Central memory CD8-positive, alpha-beta T cell (primary cell): ENCODE measurements around the gene LCE1B.

Experiments used
- ATAC-seq: fragments of 150-1000 bp; cut with Tn5 transposase; replicated peaks from 2 replicates; pipeline ENCODE4 v1.10.0; 2022; ENCODE audit warnings: mild to moderate bottlenecking, moderate FRiP score, moderate number of reproducible peaks; ENCODE audit not compliant: poor library complexity, severe bottlenecking; ENCODE audit errors: extremely low read depth
- DNase-seq, 2 donors: peaks; one replicate each; pipeline ENCODE4 v3.0.0; 2021; ENCODE audit warnings: low spot score in 2 of 2
- H3K27ac Mint-ChIP-seq: one replicate; pipeline ENCODE4 v1.8.0; 2022; ENCODE audit warnings: low read depth, mild to moderate bottlenecking, moderate library complexity, mixed read lengths
- H3K27me3 Mint-ChIP-seq: one replicate; pipeline ENCODE4 v1.8.0; 2022; ENCODE audit warnings: mixed read lengths
- H3K36me3 Mint-ChIP-seq: one replicate; pipeline ENCODE4 v1.8.0; 2022; ENCODE audit warnings: mild to moderate bottlenecking, moderate library complexity, mixed read lengths; ENCODE audit not compliant: insufficient read depth
- H3K4me1 Mint-ChIP-seq: one replicate; pipeline ENCODE4 v1.8.0; 2022; ENCODE audit warnings: mixed read lengths
- H3K4me3 Mint-ChIP-seq: one replicate; pipeline ENCODE4 v1.8.0; 2022; ENCODE audit warnings: mild to moderate bottlenecking, moderate library complexity, mixed read lengths
- H3K9me3 Mint-ChIP-seq: one replicate; pipeline ENCODE4 v1.8.0; 2022; ENCODE audit warnings: mixed read lengths

The LCE1B gene, protein sequence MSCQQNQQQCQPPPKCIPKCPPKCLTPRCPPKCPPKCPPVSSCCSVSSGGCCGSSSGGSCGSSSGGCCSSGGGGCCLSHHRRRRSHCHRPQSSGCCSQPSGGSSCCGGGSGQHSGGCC

DNA sequence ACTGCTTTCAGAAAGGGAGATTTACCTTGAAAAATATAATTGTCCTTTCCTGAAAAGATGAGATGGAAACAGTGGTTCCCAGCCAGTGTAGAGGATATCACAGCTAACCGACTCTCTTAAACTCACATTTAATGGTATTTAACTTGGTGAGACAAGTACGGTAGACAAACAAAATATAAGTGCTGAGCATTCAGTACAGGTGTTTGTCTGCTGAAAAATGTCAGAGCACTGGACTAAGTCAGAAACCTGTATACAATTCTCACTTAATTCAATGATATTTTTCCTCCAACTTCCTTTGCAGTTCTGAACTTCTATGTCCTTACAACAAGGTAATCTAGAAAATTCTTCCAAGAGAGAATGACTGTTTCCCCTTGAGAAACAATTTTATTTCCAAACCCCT, at the start of gene LCE1B:
LCE1B (plus strand) TSS at position 301 of the 400 bp plus-strand sequence. CDS start 476 bp downstream, outside the sequence.
- no peak within 1 kb of the TSS for H3K27ac Mint-ChIP-seq
- no peaks in the 10 kb centered on the region for H3K9me3 Mint-ChIP-seq
- no peak for ATAC-seq
- H3K4me1 Mint-ChIP-seq = no peaks in the 10 kb centered on the region
- H3K27me3 Mint-ChIP-seq = peaks cover 67% of the 10 kb centered on the region
- no peaks in the 10 kb centered on the region for H3K36me3 Mint-ChIP-seq
- H3K4me3 Mint-ChIP-seq = no peak within 1 kb of the TSS
- no peak for DNase-seq

DNA sequence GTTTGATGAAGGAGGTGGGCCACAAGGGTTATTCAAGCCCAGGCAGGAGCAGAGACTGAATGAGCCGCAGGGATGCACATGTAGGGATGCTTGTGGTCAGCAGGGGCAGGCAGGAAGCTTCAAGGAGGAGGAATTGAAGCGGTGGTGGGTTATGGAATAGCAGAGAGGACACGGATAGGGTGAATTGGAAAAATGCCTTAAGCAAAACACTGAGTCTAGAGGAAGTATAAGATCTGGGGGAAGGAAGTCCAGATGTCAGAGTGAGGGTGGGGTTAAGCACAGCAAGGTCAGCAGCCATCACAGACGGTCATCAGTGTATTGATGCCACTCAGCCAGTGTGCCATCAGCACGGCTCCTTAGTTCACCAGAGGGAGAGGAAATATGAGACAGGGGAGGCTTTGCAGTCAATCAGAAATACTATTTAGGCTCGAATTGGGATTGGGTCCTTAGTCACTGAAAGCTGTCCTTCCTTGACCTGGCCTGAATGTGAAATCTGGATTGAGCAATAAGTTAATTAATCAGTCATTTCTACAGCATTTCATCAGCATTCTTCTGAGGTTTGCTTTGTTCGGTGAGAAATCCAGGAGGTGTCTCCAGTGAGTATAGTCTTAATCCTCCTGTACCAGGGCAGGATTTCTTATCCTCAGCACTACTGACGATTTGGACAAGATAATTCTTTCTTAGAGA, 42.8 kb upstream of the LCE1B start:
- DNase-seq = no peak
- H3K27ac Mint-ChIP-seq = no peak overlapping the region

DNA sequence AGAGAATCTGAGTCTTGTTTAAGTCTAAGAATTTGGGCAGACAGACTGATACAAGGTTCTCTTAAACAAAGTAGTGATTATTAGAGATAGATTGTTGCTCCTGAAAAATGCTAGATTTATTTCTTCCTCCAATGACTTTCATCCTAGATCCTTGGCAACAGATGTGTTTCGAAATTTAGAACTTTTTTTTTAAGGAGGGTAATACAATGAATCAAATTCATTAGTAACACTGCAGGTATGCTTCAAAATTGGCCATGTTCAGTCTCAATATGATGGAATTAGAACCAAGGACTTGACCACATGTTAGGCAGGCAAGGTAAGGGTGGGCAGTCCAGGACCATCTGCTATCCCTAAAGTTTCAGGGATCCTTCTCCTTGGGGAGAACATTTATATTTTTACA, 41.4 kb upstream of the LCE1B start:
- Mint-ChIP-seq H3K36me3 (no peaks in the 10 kb centered on the region), H3K27ac (no peak overlapping the region), H3K4me1 (no peaks in the 10 kb centered on the region), H3K9me3 (no peaks in the 10 kb centered on the region), H3K4me3 (no peak overlapping the region), H3K27me3 (peaks cover 48% of the 10 kb centered on the region)
- no peak for ATAC-seq
- DNase-seq = no peak

More for the DNA sequence above, 42.8 kb upstream of the LCE1B start:
- no peaks in the 10 kb centered on the region for H3K36me3 Mint-ChIP-seq
- no peak for ATAC-seq
- H3K9me3 Mint-ChIP-seq = no peaks in the 10 kb centered on the region
- H3K4me1 Mint-ChIP-seq = no peaks in the 10 kb centered on the region
- peaks cover 43% of the 10 kb centered on the region for H3K27me3 Mint-ChIP-seq
- no peak overlapping the region for H3K4me3 Mint-ChIP-seq

DNA sequence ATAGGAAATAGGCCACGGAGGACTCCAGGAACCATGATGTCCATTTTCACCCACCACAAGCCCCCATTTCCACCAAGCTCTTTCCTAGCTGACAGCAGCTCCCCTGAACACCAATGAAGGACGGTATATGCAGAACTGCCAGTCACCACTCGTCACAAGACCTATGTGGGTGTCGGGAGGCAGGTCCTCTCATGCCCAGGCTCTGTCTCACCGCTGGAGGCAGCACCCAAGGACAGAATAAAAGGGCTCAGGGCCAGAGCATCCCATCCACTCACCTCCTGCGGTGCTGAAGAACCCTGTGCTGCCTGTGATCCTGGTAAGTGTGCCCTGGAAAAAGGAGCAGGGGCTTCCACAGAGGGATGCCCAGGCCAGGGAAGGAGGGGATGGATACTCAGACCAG, 36.9 kb upstream of the LCE1B start, which contains the start of gene LCE1F:
LCE1F (plus strand) TSS at position 266 of the 400 bp plus-strand sequence. CDS start 1,232 bp downstream, outside the sequence.
- H3K27me3 Mint-ChIP-seq = peaks cover 71% of the 10 kb centered on the region
- no peaks in the 10 kb centered on the region for H3K4me1 Mint-ChIP-seq
- DNase-seq = no peak
- H3K9me3 Mint-ChIP-seq = no peaks in the 10 kb centered on the region
- H3K36me3 Mint-ChIP-seq = no peaks in the 10 kb centered on the region
- H3K27ac Mint-ChIP-seq = no peak within 1 kb of the TSS
- H3K4me3 Mint-ChIP-seq = no peak within 1 kb of the TSS
- ATAC-seq = no peak

DNA sequence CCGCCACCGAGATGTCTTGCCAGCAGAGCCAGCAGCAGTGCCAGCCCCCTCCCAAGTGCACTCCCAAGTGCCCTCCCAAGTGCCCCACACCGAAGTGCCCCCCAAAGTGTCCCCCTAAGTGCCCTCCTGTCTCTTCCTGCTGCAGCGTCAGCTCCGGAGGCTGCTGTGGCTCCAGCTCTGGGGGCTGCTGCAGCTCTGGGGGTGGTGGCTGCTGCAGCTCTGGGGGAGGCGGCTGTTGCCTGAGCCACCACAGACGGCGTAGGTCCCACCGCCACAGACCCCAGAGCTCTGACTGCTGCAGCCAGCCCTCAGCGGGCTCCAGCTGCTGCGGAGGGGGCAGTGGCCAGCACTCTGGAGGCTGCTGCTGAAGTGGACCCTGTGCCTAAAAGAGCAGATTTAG, 35.4 kb upstream of the LCE1B start:
- Mint-ChIP-seq H3K4me3 (no peak overlapping the region), H3K9me3 (no peaks in the 10 kb centered on the region), H3K27ac (no peak overlapping the region), H3K36me3 (no peaks in the 10 kb centered on the region), H3K4me1 (no peaks in the 10 kb centered on the region), H3K27me3 (peaks cover 66% of the 10 kb centered on the region)
- no peak for ATAC-seq
- DNase-seq = no peak

DNA sequence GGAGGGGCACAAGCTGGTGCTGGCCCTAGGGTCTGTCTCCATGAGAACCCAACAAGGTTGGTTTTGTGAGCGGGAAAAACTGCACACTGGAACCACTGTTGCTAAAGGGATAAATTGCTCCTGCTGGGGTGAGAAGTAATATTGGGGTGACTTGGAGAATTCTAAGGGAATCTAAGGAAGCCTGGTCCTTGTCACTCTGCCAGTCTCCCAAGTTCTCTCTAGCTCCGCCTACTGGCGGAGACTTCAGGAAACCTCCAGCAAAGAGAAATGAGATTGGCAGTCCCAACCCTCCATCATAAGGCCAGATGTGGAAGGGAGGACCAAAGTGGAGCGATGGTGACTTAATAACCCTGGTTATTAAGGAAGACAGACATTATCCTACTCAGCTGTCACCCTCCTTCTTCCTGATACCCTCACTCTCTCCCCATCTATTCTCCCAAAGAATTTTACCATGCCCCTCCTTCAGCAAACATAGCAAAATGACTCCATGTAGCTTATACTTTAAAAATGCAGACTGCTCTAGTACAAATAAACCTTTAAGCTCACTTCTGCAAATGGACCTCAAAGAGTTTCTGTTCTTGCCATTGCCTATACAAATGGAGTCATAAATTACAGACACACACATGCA, 34.1 kb upstream of the LCE1B start:
- DNase-seq (no peak), ATAC-seq (no peak)
- Mint-ChIP-seq H3K27me3 (peaks cover 72% of the 10 kb centered on the region), H3K4me1 (no peaks in the 10 kb centered on the region), H3K27ac (no peak overlapping the region), H3K4me3 (no peak overlapping the region), H3K9me3 (no peaks in the 10 kb centered on the region), H3K36me3 (no peaks in the 10 kb centered on the region)

DNA sequence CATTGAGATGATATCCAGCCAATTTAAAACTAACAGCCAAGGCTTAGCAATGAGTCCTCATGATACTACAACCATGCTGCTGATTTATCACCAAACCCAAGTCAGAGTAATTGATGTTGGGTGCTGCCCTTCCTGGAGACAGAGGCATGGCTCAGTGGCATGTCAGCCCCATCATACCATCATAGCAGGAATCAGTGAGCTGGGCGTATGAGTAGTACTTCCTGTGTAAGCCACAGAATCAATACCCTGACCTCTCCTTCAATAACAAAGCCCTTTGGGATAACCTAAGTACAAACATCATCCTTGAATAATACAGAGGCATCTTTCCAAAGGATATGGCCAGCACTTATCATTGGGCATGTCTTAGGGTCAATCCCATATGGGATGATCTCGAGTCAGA, 28.7 kb upstream of the LCE1B start:
- no peak for ATAC-seq
- DNase-seq = no peak
- Mint-ChIP-seq H3K27ac (no peak overlapping the region), H3K36me3 (no peaks in the 10 kb centered on the region), H3K4me1 (no peaks in the 10 kb centered on the region), H3K4me3 (no peak overlapping the region), H3K9me3 (no peaks in the 10 kb centered on the region), H3K27me3 (peaks cover 81% of the 10 kb centered on the region)

DNA sequence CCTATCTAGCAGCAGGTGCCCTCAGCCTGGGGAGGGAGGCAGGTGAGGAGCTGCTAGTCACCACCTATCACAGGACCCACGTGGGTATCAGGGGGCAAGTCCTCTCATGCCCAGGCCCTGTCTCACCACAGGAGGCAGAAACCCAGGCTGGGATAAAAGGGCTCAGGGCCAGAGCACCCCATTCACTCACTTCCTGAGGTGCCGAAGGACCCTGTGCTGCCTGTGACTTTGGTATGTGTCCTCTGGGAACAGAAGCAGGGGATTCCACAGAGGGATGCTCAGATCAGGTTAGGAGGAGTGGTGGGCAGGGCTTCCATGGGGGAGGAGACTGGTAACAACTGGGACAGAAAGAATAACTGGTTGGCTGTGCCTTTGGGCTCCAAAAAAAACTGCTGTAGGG, 25.7 kb upstream of the LCE1B start, which contains the start of gene LCE1E:
LCE1E (plus strand) TSS at position 181 of the 400 bp plus-strand sequence. CDS start 1,043 bp downstream, outside the sequence.
- no peaks in the 10 kb centered on the region for H3K4me1 Mint-ChIP-seq
- ATAC-seq = no peak
- H3K27me3 Mint-ChIP-seq = peaks cover 64% of the 10 kb centered on the region
- H3K36me3 Mint-ChIP-seq = no peaks in the 10 kb centered on the region
- DNase-seq = no peak
- no peaks in the 10 kb centered on the region for H3K9me3 Mint-ChIP-seq
- no peak within 1 kb of the TSS for H3K27ac Mint-ChIP-seq
- H3K4me3 Mint-ChIP-seq = no peak within 1 kb of the TSS

DNA sequence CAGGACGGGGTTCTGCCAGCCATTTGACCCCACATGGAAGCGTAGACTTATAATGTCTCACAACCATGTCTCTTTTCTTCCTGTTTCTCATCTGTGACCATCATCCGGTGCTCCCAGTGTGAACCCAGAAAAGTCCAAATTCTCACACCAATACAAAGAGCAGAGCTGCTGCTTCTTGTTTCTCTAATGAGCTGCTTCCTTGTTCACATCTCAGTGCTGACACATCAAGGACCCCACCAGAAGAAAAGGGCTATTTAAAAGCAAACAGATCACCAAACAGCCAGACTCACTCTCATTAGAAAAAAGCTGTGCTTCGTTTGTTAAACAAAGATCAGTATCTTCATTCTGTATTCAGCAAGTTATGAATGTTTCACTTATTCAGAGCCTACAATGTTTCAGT, 16.1 kb upstream of the LCE1B start:
- H3K4me1 Mint-ChIP-seq = no peaks in the 10 kb centered on the region
- DNase-seq = no peak
- ATAC-seq = no peak
- peaks cover 26% of the 10 kb centered on the region for H3K27me3 Mint-ChIP-seq
- no peaks in the 10 kb centered on the region for H3K36me3 Mint-ChIP-seq
- H3K27ac Mint-ChIP-seq = no peak overlapping the region
- H3K4me3 Mint-ChIP-seq = no peak overlapping the region
- H3K9me3 Mint-ChIP-seq = no peaks in the 10 kb centered on the region

DNA sequence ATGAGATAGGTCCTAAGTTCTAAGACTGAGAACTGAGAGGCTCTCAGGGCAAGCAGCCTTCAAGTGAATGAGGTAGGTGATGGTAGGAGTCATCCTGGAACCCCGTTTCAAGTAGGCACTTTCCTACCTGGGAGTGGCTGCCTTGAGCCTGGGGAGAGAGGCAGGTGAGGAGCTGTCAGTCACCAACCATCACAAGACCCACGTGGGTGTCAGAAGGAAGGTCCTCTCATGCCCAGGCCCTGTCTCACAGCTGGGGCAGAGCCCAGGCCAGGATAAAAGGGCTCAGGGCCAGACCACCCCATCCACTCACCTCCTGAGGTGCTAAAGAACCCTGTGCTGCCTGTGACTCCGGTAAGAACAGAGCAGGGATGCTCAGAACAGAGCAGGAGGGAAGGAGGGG, 15.3 kb upstream of the LCE1B start, which contains the start of gene LCE1D:
LCE1D (plus strand) TSS at position 301 of the 400 bp plus-strand sequence. CDS start 1,074 bp downstream, outside the sequence.
- Mint-ChIP-seq H3K27ac (no peak within 1 kb of the TSS), H3K9me3 (no peaks in the 10 kb centered on the region), H3K4me3 (no peak within 1 kb of the TSS), H3K36me3 (no peaks in the 10 kb centered on the region), H3K27me3 (peaks cover 33% of the 10 kb centered on the region), H3K4me1 (no peaks in the 10 kb centered on the region)
- DNase-seq (no peak), ATAC-seq (no peak)

DNA sequence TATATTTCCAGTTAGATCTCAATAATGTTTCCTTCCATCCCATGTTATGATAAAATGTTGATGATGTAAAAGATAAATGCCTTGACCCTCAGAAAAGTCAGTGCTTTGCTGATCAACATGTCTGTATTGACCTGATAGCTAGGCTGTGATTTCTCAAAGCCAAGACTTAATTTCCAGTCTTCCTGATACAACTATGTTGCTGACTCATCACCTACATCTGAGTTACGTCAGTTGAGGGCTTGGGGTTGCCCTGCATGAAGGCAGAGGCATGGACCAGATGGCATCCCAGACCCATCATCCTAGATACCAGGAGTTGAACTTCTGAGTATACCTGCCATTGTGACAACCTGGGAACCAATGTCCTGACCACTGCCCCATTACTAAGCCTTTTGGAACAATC, 10.4 kb upstream of the LCE1B start:
- Mint-ChIP-seq H3K36me3 (no peaks in the 10 kb centered on the region), H3K27ac (no peak overlapping the region), H3K27me3 (peaks cover 50% of the 10 kb centered on the region), H3K4me3 (no peak overlapping the region), H3K4me1 (no peaks in the 10 kb centered on the region), H3K9me3 (no peaks in the 10 kb centered on the region)
- no peak for DNase-seq
- ATAC-seq = no peak

DNA sequence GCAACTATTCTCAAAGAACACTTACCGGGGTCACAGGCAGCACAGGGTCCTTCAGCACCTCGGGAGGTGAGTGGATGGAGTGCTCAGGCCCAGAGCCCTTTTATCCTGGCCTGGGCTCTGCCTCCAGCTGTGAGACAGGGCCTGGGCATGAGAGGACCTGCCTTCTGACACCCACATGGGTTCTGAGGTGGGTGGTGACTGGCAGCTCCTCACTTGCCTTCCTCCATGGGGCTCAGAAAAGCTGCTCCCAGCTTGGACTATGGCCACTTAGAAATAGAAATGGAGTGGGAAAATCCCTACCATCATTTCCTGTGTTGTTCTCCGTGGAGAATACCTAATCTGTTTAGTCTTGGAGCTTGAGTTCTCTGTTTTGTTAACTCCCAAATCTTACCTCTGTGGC, 5.2 kb upstream of the LCE1B start, which contains the start of gene LCE1C:
LCE1C (minus strand) TSS at position 76 of the 400 bp plus-strand sequence. CDS start 1,173 bp downstream, outside the sequence.
- H3K9me3 Mint-ChIP-seq = no peaks in the 10 kb centered on the region
- H3K27ac Mint-ChIP-seq = no peak within 1 kb of the TSS
- DNase-seq = no peak
- no peak for ATAC-seq
- H3K4me3 Mint-ChIP-seq = no peak within 1 kb of the TSS
- H3K27me3 Mint-ChIP-seq = peaks cover 68% of the 10 kb centered on the region
- no peaks in the 10 kb centered on the region for H3K36me3 Mint-ChIP-seq
- no peaks in the 10 kb centered on the region for H3K4me1 Mint-ChIP-seq

DNA sequence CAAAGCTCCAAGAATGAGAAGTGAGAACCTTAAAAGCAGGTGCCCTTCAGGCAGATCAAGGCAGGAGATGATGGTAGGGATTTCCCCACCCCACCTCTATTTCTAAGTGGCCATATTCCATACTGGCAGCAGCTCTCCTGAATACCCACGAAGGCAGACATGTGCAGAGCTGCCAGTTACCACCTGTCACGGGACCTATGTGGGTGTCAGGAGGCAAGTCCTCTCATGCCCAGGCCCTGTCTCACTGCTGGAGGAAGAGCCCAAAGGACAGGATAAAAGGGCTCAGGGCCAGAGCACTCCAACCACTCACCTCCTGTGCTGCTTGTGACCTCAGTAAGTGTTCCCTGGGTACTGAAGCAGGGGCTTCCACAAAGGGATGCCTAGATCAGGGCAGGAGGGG, 721 bp upstream of the LCE1B start:
- no peaks in the 10 kb centered on the region for H3K4me1 Mint-ChIP-seq
- no peak for ATAC-seq
- no peaks in the 10 kb centered on the region for H3K36me3 Mint-ChIP-seq
- no peaks in the 10 kb centered on the region for H3K9me3 Mint-ChIP-seq
- H3K27ac Mint-ChIP-seq = no peak overlapping the region
- no peak overlapping the region for H3K4me3 Mint-ChIP-seq
- no peak for DNase-seq
- H3K27me3 Mint-ChIP-seq = peaks cover 68% of the 10 kb centered on the region
